Stimulated activated CD4-positive, alpha-beta T cell treated with anti-CD3 and anti-CD28 coated beads, Interleukin-2, amount 100 ng/mL, for 4 hours (primary cell): Measurements from ENCODE around the gene RNF113B.

ENCODE experiments used
- DNase-seq: peaks from one replicate; pipeline ENCODE4 v3.0.0-alpha.2; 2020; ENCODE audit warnings: low read depth

Gene RNF113B

DNA sequence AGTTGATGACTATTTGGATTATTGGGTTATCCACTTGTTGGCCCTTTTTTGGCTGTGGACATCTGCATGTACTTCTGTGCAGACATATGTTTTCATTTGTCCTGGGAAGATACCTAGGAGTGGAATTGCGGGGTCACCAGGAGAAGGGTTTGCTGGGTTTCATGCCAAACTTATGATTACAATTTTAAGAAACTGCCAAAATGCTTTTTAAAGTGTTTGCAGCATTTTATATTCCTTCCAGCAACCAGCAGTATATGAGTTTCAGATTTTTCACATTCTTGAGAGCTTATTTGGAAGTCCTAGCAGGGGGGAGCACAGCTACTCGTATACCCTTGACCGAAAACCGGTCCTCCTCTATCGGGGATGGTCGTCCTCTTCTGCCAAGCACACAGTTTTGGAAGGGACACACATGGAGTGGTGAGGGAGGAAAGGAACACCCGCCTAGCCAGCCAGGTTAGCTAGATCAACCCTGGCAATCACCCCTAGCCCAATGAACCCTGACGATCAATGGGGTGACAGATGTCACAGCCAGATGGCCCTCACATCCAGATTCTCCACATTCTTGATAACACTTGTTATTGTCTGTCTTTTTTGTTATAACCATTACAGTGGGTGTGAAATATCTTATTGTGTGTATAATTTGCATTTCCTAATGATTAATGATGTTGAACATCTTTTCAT is 26.7 kb upstream of the RNF113B start:
- no peak for DNase-seq

DNA sequence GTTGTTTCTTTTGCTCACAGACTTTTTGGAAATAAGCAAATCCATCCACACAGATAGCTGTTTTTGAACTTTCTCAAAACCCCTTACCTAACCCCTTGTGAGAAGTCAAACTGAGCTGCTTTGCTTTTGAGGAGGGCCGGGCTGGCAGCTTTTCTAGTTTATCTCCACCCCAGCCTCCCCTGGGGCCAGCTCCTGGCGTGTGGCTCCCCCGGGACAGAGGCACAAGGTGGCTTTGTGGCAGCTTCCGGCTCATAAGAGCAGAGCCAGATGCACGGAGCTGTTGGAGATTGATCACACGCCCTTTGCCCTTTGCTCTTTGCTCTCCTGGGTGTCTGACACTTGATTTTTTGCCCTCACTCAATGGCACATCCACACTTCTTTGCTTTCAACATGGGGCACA is 24.9 kb upstream of the RNF113B start:
- DNase-seq, result no peak

DNA sequence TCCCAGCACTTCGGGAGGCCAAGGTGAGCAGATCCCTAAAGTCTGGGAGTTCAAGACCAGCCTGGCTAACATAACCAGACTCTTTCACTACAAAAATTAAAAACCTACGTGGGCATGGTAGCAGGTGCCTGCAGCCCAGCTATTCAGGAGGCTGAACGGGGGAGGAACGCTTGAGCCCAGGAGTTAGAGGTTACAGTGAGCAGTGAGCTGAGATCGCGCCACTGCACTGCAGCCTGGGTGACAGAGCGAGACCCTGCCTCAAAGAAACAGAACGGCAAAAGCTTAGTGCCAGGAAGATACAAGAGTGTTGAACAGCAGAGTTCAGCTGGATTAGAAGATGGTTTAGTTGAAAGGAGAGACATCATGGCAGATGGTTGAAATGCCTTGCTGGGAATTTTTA is 24.1 kb upstream of the RNF113B start:
- DNase-seq, result no peak

DNA sequence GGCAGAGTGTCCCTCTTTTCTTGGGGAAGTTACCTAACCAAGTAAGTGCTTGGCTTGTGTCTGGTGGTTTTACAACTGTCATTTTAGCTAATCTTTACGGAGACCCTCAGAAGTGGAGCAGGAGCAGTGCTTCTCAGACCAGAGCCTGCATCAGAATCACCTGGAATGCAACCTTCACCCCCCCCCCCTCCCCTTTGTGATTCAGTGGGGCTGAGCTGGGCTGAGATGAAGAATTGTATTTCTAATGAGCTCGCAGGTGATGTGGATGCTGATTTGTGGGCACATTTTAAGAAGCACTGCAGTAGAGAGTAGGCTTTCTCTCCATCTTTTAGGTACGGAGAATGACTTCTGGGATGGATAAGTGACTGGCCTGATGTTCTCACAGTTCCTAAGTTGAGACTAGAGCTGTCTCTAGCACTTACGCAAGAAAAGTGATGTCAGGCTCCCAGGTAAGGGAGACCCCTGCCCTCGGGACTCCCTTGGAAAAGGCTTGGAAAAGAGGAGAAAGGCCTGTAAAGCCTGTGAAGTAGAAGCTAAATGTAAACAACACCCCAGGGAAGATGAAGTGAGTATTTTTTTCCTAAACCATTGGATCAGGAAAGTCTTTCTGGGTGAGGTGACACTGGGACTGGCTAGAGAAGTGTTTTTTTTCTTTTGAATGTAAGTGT is 23.3 kb upstream of the RNF113B start:
- DNase-seq, result no peak

DNA sequence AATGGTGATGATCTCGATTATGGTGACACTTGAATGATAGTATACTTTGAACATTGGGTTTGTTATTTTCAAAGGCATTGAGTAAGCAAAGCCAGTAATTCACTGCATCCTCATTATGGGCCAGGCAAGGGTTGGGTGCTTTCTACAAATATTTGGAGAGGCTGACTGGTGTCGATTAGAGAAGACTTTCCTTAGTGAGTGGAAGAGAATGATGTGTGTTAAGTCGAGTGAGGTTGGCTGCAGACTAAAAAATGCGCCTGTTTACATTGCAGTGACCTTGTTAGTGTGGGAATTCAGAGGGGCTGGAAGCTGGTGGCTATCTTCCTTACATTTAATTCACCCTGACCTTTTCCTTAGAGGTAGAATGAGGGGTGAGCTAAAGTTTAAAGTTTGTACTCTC is 22.4 kb upstream of the RNF113B start:
- DNase-seq, result no peak

DNA sequence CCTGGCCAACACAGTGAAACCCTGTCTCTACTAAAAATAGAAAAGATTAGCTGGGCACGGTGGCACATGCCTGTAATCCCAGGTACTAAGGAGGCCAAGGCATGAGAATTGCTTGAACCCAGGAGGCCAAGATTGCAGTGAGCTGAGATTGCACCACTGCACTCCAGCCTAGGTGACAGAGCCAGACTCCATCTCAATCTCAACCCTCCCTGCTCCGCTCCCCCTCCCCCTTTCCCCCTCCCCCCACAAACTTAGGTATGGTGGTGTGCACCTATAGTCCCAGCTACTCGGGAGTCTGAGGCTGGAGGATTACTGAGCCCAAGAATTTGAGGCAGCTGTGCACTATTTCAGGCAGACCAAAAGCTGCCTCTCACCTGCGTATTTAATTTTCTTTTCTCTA is 21.6 kb upstream of the RNF113B start:
- DNase-seq, result no peak

DNA sequence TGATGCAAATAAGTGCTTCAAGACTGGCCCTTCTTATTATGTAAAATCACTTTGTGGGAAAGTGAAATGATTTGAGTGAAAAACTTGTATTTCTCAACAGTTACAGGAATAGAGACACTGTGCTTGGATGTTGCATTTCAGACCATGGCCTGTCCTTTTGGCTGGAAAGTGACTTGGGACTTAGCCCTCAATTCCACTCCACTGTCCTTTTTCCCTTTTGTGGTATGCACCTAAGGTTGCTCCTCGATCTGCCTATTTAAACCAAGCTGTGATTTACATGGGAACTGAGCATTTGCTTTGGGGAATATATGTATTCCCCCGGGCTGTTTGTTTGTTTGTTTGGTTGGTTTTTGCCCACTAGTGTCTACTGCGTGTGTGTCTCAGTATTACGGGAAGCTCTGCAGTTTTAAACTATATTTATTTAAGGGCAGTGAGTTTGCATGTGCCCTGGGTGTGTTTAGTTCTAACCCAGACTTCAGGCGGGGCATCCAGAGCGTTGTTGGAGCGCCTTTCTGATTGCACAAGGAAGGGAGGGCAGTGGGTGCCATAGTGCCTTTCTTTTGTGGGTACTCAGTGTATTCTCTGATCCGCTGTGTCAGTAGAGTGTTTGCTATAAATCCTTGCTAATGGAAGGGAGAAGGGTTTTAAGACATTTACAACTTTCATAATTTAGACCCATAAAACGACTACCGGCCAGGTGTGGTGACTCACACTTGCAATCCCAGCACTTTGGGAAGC is 18.2 kb upstream of the RNF113B start:
- no peak for DNase-seq

DNA sequence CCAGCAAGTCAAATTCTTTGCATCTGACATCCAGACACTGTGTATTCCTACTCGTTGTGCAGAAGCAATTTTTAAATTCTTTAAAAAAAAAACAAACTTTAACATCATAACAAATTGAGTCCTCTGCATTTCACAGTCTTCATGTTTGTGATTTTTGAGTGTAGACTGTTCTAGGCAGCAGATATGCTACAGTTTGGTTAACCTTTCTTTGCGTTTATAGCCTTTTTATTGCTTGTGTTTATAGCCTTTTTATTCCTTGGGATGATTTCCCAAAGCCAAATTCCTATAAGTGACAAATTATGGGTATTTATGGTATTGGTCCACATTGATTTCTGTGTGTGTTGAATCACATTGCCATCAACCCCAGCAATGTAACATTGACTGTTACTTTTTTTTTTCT is 14.9 kb upstream of the RNF113B start:
- DNase-seq, result no peak

DNA sequence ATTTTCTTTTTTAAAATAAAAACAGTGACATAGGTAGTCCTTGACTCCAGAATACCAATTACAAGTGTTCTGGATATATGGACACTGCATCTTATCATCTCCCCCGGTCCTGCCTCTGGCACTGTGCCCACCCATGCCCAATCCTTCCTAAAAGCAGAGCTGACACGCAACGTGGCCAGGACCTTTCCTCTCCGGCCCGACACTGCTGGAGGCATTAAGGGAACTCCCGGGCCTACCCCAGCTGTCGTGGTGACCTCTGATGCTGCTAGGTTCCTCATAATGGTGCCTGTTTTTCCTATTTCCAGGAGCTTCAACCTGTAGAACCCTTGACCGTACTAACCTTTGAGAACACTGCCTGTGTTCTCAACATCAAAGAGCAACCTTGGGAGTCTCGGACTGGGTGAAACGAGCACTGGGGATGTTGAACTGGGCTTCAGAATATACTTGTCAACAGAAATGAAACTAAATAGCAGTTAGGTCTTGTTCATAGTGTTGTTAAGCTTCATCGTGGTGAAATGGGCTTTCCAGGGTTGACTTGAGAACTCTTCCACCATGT is 13.9 kb upstream of the RNF113B start:
- no peak for DNase-seq

DNA sequence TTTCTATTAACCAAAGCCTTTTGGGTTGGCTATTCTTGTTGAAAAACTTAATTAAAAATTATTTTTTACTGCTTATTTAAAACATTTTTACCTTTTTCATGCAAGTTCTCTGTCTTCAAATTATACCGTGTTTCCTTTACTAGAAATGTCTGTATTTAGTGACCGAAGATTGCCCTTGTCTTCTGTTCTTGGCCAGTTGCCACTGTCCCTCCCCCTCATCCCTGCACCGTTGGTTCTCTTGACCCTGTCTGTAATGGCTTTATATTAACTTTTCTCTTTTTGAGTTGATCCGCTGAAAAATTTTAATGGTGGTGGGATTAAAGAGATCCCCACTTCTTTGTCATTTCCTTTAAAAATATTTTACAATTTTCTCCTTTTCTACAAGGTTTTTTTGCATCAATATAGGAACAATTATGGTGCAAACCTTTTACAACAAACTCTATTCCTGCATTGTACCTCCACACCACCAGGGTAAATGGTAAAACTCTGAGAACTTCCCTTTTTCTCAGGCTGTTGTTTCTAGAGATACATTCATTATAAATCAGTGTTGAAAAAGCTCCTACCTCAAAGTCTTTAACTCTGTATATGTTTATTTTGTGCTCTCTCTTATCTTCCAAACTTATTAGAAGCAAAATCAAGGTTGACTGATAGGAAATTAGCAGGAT is 12.9 kb upstream of the RNF113B start:
- DNase-seq, result no peak

DNA sequence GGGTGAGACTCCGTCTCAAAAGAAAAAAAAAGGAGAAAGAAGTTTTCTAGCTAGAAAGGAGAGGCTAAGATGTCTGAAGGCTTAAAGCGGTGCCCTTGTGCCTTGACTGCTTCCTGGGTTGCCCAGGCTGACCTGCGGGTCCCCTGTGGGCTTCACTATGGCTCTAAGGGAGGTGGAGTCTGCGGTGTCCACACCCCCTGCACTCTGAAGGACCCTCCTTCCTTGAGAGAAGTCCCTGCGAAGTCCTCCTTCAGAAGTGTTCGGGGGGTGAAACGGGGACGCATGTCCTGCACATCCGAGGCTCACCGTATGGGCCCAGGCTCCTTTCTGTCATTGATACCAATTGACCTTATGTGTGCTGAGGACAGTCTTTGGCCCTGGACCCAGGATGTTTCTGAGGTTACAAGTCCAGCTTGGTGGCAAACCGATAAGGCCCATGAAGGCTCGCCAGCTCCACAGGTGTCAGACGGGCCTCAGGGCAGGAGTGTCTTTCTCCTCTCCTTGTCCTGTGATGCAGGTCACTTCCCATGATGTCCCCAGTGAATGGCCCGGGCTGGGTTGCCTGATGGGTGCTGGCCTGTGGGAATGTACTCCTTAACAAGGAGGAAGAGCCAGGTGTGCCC is 11.6 kb upstream of the RNF113B start:
- DNase-seq, result no peak

DNA sequence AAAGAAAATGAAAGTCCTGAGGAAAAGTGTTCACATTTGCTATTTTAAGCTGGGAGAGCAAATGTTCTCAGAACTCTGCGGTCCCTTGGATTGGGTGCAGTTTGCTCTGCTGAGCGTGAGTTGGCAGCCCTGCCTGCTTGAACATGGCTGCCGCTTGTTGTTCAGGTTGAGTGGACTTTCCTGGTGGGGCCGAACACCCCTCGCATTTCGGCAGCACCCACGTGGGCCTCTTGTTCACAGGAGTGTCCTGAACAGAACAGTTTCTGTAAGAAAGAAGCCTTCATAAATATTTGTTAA is 10.8 kb upstream of the RNF113B start:
- no peak for DNase-seq

DNA sequence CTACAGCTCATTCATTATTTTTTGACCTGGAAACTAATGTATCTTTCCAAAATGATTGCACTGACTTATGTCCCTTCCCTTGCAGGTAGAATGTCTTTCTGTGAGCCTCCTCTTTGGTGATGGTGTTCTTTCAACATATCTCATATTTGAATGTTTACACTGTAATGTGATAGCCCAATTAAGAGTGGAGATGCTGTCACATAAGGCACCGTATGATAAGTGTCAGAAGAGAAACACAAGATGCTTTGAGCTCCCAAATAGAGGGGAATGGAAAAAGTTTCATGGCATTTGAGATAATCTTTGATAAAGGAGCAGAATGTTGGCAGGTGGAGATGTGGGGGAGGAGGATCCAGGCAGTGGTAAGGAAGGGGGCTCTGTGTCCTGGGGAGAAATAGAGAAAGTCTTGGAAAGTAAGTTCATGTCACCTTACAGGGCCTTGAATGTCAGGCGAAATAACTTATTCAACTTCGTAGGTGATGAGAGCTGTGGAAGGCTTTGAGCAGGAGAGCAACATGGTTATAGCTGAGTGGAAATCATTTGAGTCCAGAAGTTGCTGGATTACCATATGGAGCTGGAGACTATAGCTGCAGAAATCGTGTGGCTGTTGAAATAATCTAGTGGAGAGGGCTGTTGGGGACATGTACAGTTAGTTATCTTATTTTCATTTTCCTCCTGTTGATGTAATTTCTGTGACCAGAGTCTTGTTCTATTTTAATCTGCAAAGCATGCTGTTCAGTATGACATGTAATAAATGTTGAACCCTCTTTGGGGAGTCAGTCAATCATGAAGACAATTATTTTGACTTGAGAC is 10.3 kb upstream of the RNF113B start:
- DNase-seq, result no peak

DNA sequence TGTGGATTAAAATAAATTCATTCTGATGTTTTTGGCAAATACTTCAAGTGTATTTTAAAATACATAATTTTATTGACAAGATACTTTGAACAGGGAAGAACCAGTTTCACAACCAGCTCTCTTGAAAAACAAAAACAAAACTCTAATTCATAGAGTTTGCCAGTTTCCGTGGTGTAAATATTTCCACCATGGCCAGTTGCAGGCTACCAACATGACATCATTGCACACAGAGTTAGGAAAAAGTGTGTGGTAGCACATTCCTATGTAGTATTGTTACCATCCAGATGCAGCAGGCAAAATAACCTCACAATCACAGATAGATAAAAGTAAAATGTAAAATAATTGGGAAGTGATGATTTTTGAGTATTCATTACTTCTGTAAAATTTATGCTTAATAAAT is 7.7 kb upstream of the RNF113B start:
- DNase-seq, result no peak

DNA sequence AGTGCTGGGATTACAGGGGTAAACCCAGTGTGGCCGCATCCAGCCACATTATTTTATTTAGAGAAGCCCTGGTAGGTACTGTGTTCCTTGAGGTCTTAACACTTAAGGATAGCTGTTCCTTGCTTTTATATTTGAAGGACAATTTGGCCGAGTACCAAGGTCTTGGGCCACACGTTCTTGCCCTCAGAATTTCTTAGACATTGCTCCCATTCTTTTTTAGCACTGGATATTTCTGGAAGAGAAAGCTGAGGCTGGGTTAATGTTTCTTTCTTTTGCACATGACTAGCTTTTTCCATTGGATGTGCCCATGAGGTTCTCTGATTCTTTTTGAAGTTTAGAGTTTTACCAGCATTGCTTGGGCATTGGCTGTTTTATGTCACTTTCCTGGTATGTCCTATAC is 5.5 kb upstream of the RNF113B start:
- DNase-seq, result no peak

DNA sequence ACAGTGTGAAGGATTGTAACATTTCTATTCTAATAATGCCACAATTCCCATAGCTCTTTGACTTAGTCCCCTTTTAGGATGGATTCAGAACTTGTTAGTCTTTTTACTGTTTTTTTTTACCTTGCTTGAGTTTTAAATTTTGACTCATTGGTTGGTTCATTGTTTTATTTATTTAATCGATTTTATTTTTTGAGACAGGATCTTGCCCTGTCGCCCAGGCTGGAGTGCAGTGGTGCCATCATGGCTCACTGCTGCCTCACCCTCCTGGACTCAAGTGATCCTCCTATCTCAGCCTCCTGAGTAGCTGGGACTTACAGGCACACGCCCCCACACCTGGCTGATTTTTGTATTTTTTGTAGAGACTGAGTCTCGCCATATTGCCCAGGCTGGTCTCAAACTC is 5.1 kb upstream of the RNF113B start:
- no peak for DNase-seq

DNA sequence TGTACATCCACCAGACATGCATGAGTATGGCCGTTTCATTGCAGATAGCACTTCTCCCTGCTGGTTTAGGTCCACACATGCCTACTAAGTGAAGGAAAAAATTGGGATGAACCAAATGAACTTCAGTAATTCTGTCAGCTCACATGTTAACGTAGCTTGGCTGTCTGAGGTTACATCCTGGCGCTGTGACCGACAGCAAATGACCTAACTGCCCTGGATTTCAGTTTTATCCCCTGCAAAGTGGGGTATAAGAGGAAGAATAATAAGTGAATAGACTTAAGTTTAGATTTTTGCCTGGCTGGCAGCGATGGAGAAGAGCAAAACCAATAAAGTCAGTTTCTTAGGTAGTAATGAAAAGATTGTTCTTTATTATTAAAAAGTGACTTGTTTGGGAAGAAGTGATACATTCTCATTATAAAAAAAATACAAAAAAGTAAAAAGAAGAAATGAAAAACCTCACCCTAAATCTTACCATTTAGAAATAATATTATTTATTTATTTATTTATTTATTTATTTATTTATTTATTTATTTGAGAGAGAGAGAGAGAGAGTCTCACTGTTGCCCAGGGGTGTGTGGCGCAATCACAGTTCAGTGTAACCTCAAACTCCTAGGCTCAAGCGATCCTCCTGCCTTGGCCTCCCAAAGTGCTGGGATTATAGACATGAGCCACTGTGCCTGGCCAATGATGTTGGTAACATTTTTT is 4.2 kb upstream of the RNF113B start:
- DNase-seq, result no peak

DNA sequence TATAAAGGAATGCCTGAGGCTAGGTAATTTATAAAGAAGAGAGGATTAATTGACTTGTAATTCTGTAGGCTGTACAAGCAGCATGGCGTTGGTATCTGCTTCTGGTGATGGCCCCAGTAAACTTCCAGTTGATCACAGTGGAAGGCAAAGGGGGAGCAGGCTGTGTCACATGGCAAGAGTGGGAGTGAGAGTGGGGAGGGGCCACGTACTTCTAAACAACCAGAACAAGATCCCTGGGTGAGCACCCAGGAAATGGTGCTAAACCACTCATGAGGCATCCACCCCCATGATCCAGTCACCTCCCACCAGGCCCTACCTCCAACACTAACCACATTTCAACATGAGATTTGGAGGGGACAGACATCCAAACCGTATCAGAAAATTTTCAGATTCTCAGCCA is 3.0 kb upstream of the RNF113B start:
- no peak for DNase-seq

DNA sequence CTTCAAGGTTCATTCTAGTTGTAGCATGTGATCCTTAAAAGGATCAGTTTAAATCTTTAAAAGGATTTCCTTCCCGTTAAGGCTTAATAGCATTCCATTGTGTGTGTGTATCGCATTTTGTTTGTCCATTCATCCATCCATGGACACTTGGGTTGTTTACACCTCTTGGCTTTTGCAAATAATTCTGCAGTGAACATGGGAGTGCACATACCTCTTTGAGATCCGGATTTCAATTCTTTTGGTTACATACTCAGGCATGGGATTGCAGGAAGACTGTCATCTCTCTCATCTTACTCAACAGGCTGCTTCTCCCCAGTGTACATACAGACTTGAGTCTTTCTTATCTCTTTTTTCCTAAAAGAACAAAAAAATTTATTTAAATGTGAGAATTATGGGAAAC is 1.2 kb downstream of the RNF113B start:
- DNase-seq, result no peak

DNA sequence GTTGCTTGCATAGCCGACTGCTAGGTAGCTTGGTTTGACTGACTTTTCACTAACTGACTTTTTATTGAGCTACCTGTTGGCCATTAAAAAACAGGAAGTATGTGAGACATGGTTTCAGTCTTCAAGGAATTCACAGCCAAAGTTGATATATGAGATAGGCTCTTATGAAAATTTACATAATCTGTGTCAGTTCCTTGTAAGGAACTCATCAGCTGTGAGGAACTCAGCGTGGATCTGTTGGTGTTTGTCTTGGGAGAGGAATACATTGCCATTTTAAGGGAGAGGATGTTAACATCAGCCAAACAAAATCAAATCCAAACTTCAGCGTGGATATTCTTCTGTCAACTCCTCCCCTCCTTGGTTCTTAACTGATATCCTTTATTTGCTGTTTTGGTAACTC is 2.0 kb downstream of the RNF113B start:
- DNase-seq, result no peak

DNA sequence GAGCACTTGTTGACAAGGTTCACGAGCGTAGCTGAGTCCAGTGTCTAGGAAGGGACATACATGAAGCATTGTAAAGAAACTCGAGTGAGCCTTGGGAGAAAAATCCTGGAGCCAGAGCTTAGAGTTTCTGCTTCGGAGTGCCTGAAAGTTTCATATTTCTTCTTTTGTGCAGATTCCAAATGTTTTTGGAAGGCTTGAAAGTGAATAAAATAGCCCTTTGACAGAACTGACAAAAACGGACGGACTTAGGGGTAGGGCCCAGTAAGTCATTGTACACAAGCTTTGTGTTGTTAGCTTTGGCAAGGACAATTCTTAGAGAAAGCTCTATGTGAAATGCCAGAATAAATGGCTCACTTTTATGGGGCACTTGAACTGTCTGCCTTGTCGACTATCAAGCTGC is 2.8 kb downstream of the RNF113B start:
- DNase-seq, result no peak
